Neural progenitor cell (in vitro differentiated cells): Measurements from ENCODE around the gene CCND2. TPM values are rescaled to one million over a fixed set of nuclear protein-coding genes. Genes with fewer than 3 reads are reported as not detected.
A peak's percentile ranks its signal among the peaks of the same experiment; 100 is the strongest.

ENCODE experiments used
- DNase-seq: peaks from one replicate; pipeline ENCODE4 v3.0.0-alpha.2; 2016; ENCODE audit warnings: low spot score
- H2AFZ ChIP-seq: fragments of 200-600 bp; sonication (generic); replicated peaks from 2 replicates; pipeline ENCODE4 v1.6.1; 2016; ENCODE audit warnings: antibody characterized with exemption
- H3F3A ChIP-seq: fragments of 200-600 bp; sonication (generic); 2 replicates; pipeline ENCODE4 v1.6.1; 2016; ENCODE audit warnings: antibody characterized with exemption, low read depth
- H3K27ac ChIP-seq: fragments of 200-600 bp; sonication (generic); 2 replicates; pipeline ENCODE4 v1.5.1; 2016; ENCODE audit warnings: mild to moderate bottlenecking
- H3K27me3 ChIP-seq: fragments of 200-600 bp; sonication (generic); 2 replicates; pipeline ENCODE4 v1.6.1; 2016; ENCODE audit warnings: mild to moderate bottlenecking, moderate library complexity
- H3K36me3 ChIP-seq: fragments of 200-600 bp; sonication (generic); 2 replicates; pipeline ENCODE4 v1.5.1; 2016
- H3K4me1 ChIP-seq: fragments of 200-600 bp; sonication (generic); 2 replicates; pipeline ENCODE4 v1.6.1; 2016; ENCODE audit warnings: mixed run types
- H3K4me2 ChIP-seq: fragments of 200-600 bp; sonication (generic); 2 replicates; pipeline ENCODE4 v1.6.1; 2016
- H3K4me3 ChIP-seq: fragments of 200-600 bp; sonication (generic); 2 replicates; pipeline ENCODE4 v1.5.1; 2016
- H3K79me2 ChIP-seq: fragments of 200-600 bp; sonication (generic); 2 replicates; pipeline ENCODE4 v1.6.1; 2016; ENCODE audit warnings: low read depth
- H3K9ac ChIP-seq: fragments of 200-600 bp; sonication (generic); 2 replicates; pipeline ENCODE4 v1.6.1; 2016
- H3K9me3 ChIP-seq: fragments of 200-600 bp; sonication (generic); 2 replicates; pipeline ENCODE4 v1.5.1; 2016; ENCODE audit warnings: low read depth
- H4K20me1 ChIP-seq: fragments of 200-600 bp; sonication (generic); 2 replicates; pipeline ENCODE4 v1.6.1; 2016; ENCODE audit warnings: low read depth
- H3K27ac Mint-ChIP-seq: 3 replicates; pipeline ENCODE4 v1.8.0; 2021; ENCODE audit warnings: mixed read lengths
- H3K27me3 Mint-ChIP-seq: 2 replicates; pipeline ENCODE4 v1.8.0; 2022; ENCODE audit warnings: low read depth, mild to moderate bottlenecking, inconsistent platforms, moderate library complexity, mixed read lengths; ENCODE audit not compliant: insufficient read depth
- H3K36me3 Mint-ChIP-seq: 3 replicates; pipeline ENCODE4 v1.8.0; 2021; ENCODE audit warnings: mixed read lengths
- H3K4me1 Mint-ChIP-seq: 3 replicates; pipeline ENCODE4 v1.8.0; 2021; ENCODE audit warnings: mixed read lengths
- H3K4me3 Mint-ChIP-seq: 3 replicates; pipeline ENCODE4 v1.8.0; 2021; ENCODE audit warnings: mild to moderate bottlenecking, moderate library complexity, mixed read lengths
- H3K9me3 Mint-ChIP-seq: 3 replicates; pipeline ENCODE4 v1.8.0; 2020; ENCODE audit warnings: mixed read lengths
- CTCF ChIP-seq: fragments of 200-600 bp; sonication (generic); IDR thresholded peaks from 2 replicates; pipeline ENCODE4 v1.5.1; 2017; ENCODE audit warnings: antibody characterized with exemption, mild to moderate bottlenecking
- EZH2 ChIP-seq: fragments of 200-600 bp; sonication (generic); IDR thresholded peaks from 2 replicates; pipeline ENCODE4 v1.6.1; 2017; ENCODE audit warnings: antibody characterized with exemption, mild to moderate bottlenecking, moderate library complexity
- EZH2phosphoT487 ChIP-seq: fragments of 200-600 bp; sonication (generic); IDR thresholded peaks from 2 replicates; pipeline ENCODE4 v1.6.1; 2017; ENCODE audit warnings: antibody characterized with exemption
- total RNA-seq: library from RNA; depleted of rRNA; stranded (reverse); fragments of >200 nt; gene quantifications from 2 replicates; pipeline ENCODE4 v1.2.3, GENCODE V29; 2015; ENCODE audit warnings: low replicate concordance

The CCND2 gene
- total RNA-seq, 1 donor from 2014 or later, result 95.8 TPM

GRCh38 chr12:4251216-4251891, 22.2 kb upstream of the CCND2 start:
- no peaks in the 10 kb centered on the region for H3K36me3 ChIP-seq
- H3K4me2 ChIP-seq, result no peak overlapping the region

GRCh38 chr12:4251967-4252366, 21.6 kb upstream of the CCND2 start:
- no peaks in the 10 kb centered on the region for H3F3A ChIP-seq
- no peaks in the 10 kb centered on the region for H3K36me3 ChIP-seq
- no peak overlapping the region for H2AFZ ChIP-seq
- H3K4me1 ChIP-seq, result peaks cover 13% of the 10 kb centered on the region
- H3K36me3 Mint-ChIP-seq, result no peaks in the 10 kb centered on the region
- H4K20me1 ChIP-seq, result no peaks in the 10 kb centered on the region
- H3K9ac ChIP-seq, result no peak overlapping the region
- H3K9me3 Mint-ChIP-seq, result no peaks in the 10 kb centered on the region
- no peak overlapping the region for H3K27ac Mint-ChIP-seq
- H3K4me1 Mint-ChIP-seq, result peaks cover 8% of the 10 kb centered on the region
- H3K27me3 ChIP-seq, result no peaks in the 10 kb centered on the region
- H3K9me3 ChIP-seq, result no peaks in the 10 kb centered on the region
- TF ChIP-seq CTCF (no peak), EZH2phosphoT487 (no peak), EZH2 (no peak)
- H3K27me3 Mint-ChIP-seq, result peaks cover 9% of the 10 kb centered on the region
- no peak overlapping the region for H3K27ac ChIP-seq
- no peak overlapping the region for H3K4me2 ChIP-seq
- H3K4me3 Mint-ChIP-seq, result no peak overlapping the region
- no peak overlapping the region for H3K4me3 ChIP-seq
- no peaks in the 10 kb centered on the region for H3K79me2 ChIP-seq
- no peak for DNase-seq

More at GRCh38 chr12:4251216-4251891, 22.2 kb upstream of the CCND2 start:
- no peaks in the 10 kb centered on the region for H3K9me3 Mint-ChIP-seq
- Histone ChIP-seq H3F3A (peaks cover under 1% of the 10 kb centered on the region), H4K20me1 (no peaks in the 10 kb centered on the region), H3K4me3 (no peak overlapping the region), H3K27me3 (no peaks in the 10 kb centered on the region), H3K9ac (no peak overlapping the region), H3K27ac (no peak overlapping the region), H3K9me3 (no peaks in the 10 kb centered on the region), H3K79me2 (no peaks in the 10 kb centered on the region), H3K4me1 (peaks cover 16% of the 10 kb centered on the region), H2AFZ (no peak overlapping the region)
- H3K36me3 Mint-ChIP-seq, result no peaks in the 10 kb centered on the region
- no peak for TF ChIP-seq CTCF
- TF ChIP-seq EZH2, result no peak
- no peak for TF ChIP-seq EZH2phosphoT487
- H3K4me3 Mint-ChIP-seq, result no peak overlapping the region
- peaks cover 15% of the 10 kb centered on the region for H3K4me1 Mint-ChIP-seq
- peaks cover 9% of the 10 kb centered on the region for H3K27me3 Mint-ChIP-seq
- H3K27ac Mint-ChIP-seq, result no peak overlapping the region
- no peak for DNase-seq

GRCh38 chr12:4252601-4253000, 21.0 kb upstream of the CCND2 start:
- H4K20me1 ChIP-seq, result no peaks in the 10 kb centered on the region
- peaks cover 13% of the 10 kb centered on the region for H3K4me1 ChIP-seq
- peak overlapping the region; percentile 45 for H2AFZ ChIP-seq
- H3K36me3 ChIP-seq, result no peaks in the 10 kb centered on the region
- H3K79me2 ChIP-seq, result no peaks in the 10 kb centered on the region
- no peak overlapping the region for H3K9ac ChIP-seq
- H3K4me3 ChIP-seq, result no peak overlapping the region
- H3K27me3 ChIP-seq, result no peaks in the 10 kb centered on the region
- no peak overlapping the region for H3K27ac Mint-ChIP-seq
- no peak overlapping the region for H3K4me3 Mint-ChIP-seq
- no peak overlapping the region for H3K27ac ChIP-seq
- H3K9me3 ChIP-seq, result no peaks in the 10 kb centered on the region
- H3K9me3 Mint-ChIP-seq, result no peaks in the 10 kb centered on the region
- TF ChIP-seq CTCF (no peak), EZH2phosphoT487 (no peak), EZH2 (no peak)
- H3K27me3 Mint-ChIP-seq, result peaks cover 9% of the 10 kb centered on the region
- DNase-seq, result peak; percentile 74
- no peak overlapping the region for H3K4me2 ChIP-seq
- no peaks in the 10 kb centered on the region for H3F3A ChIP-seq
- no peaks in the 10 kb centered on the region for H3K36me3 Mint-ChIP-seq
- peaks cover 7% of the 10 kb centered on the region for H3K4me1 Mint-ChIP-seq
